Measurements from ENCODE around the gene TCERG1L.

TCERG1L gene

GRCh38 chr10:131047501-131047900 lies 264.0 kb downstream of the TCERG1L start:
- no peak overlapping the region for H3K4me3 ChIP-seq (ENCODE audit: low read depth, low read length)
- in situ Hi-C loops (cut with HindIII; ENCODE audit: low sequenced_read_pairs), result no loop called here
- DNase-seq (ENCODE audit: low read depth, low spot score), result no peak
- TF ChIP-seq CTCF (IDR thresholded peaks at IDR 0.05; ENCODE audit: low read depth, low read length), result no peak

GRCh38 chr10:131046194-131046593 lies 265.3 kb downstream of the TCERG1L start:
- TF ChIP-seq CTCF (IDR thresholded peaks at IDR 0.05; ENCODE audit: low read depth, low read length), result no peak
- in situ Hi-C loops (cut with HindIII; ENCODE audit: low sequenced_read_pairs), result no loop called here
- no peak overlapping the region for H3K4me3 ChIP-seq (ENCODE audit: low read depth, low read length)
- no peak for DNase-seq (ENCODE audit: low read depth, low spot score)

- in situ Hi-C loops (cut with HindIII; ENCODE audit: low sequenced_read_pairs), result no loop called here
- no peak overlapping the region for H3K4me3 ChIP-seq (ENCODE audit: low read depth, low read length)
- no peak for TF ChIP-seq CTCF (IDR thresholded peaks at IDR 0.05; ENCODE audit: low read depth, low read length)
- no peak for DNase-seq (ENCODE audit: low read depth, low spot score)
These were observed 267.0 kb downstream of the TCERG1L start for GRCh38 chr10:131044379-131045111.

- DNase-seq (ENCODE audit: low read depth, low spot score), result no peak
- no peak for TF ChIP-seq CTCF (IDR thresholded peaks at IDR 0.05; ENCODE audit: low read depth, low read length)
- in situ Hi-C loops (cut with HindIII; ENCODE audit: low sequenced_read_pairs), result no loop called here
- H3K4me3 ChIP-seq (ENCODE audit: low read depth, low read length), result no peak overlapping the region
These were observed 268.4 kb downstream of the TCERG1L start for GRCh38 chr10:131043039-131043691.
